Pericardium fibroblast (primary cell): ENCODE measurements around the gene PCDHGB3. TPM values are rescaled to one million over a fixed set of nuclear protein-coding genes. Genes with fewer than 3 reads are reported as not detected.

Experiments
- total RNA-seq: library from RNA; depleted of rRNA; stranded (reverse); fragments of >200 nt; gene quantifications from 2 replicates; pipeline ENCODE4 v1.2.3, GENCODE V29; 2015

PCDHGB3 gene
- 0.58 and 1.8 TPM in 2 replicates for total RNA-seq

DNA sequence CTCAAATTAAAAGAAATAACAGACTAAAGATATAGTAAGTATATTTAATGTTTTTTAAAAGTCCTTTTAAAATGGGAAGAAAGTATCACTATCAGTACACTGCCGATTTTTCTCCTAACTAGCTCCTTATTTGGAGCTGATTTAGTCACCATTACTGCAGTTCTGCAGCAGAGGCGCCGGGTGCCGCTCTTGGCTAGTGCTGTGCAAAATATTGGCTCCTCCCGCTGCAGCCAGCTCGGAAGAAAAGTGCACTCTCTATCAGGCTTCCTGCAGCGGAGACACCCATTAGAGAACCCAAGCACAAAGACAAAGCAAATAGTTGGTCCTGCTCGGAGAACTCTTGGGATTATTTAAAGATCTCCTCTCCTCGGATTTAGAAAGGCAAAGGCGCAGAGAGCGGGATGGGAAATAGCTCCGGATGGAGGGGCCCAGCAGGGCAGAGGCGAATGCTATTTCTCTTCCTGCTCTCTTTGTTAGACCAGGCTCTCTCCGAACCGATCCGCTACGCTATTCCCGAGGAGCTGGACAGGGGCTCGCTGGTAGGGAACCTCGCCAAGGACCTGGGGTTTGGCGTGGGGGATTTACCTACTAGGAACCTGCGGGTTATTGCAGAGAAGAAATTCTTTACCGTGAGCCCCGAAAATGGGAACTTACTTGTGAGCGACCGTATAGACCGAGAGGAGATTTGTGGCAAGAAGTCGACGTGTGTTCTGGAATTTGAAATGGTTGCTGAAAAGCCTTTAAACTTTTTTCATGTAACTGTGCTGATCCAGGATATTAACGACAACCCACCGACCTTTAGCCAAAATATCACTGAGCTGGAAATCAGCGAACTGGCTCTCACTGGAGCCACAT, at the start of gene PCDHGB3:
TSS of gene PCDHGB3 (plus strand) at position 249 of the 855 bp plus-strand sequence. CDS start at position 402, 153 bp downstream.

DNA sequence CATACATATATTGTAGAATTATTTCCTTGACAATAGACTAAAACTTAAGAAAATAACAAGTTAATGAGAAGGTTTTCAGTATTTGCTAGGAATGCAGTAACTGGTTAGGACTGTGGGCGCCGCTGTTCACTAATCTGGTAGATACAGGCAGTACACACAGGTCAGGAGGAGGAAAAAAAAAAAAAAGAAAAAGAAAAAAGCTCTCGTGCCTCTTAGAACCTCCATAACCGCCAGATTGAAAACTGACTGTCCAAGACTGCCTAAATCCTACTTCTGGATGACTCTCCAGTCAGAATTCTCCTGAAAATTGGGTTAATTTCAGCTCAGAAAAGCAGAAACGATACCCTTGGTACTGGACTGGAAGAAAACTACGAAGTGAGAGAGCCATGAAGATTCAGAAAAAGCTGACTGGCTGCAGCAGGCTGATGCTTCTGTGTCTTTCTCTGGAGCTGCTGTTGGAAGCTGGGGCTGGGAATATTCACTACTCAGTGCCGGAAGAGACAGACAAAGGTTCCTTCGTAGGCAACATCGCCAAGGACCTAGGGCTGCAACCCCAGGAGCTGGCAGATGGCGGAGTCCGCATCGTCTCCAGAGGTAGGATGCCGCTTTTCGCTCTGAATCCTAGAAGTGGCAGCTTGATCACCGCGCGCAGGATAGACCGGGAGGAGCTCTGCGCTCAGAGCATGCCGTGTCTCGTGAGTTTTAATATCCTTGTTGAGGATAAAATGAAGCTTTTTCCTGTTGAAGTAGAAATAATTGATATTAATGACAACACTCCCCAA, 39.6 kb upstream of the PCDHGB3 start, which contains the start of gene PCDHGA1:
TSS of gene PCDHGA1 (plus strand) at position 216 of the 782 bp plus-strand sequence.

DNA sequence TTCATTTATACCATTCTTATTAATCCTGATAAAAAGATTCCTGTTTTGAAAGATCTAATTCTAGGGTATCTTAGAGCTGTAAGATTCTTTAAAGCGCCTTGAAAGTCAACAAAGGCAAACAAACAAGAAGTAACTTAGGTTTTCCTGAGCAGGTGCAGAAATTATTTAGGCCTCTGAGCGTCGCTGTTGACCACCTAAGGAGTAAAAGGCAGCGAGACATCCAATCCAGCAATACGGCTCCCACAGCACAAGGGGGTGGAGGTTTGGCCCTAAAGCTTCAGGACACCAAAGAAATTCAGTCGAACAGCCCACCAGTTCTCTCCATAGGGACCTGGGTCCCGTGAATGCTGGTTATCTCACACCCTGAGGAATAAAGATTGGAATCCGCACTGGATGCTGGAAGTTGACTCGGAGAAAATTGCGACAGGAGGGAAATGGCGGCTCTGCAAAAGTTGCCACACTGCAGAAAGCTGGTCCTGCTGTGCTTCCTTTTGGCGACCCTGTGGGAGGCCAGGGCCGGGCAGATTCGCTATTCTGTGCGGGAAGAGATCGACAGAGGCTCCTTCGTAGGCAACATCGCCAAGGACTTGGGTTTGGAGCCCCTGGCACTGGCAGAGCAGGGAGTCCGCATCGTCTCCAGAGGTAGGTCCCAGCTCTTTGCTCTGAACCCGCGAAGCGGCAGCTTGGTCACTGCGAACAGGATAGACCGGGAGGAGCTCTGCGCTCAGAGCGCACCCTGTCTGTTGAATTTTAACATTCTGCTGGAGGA, 31.3 kb upstream of the PCDHGB3 start, which contains the start of gene PCDHGA2:
TSS of gene PCDHGA2 (plus strand) at position 223 of the 769 bp plus-strand sequence.

DNA sequence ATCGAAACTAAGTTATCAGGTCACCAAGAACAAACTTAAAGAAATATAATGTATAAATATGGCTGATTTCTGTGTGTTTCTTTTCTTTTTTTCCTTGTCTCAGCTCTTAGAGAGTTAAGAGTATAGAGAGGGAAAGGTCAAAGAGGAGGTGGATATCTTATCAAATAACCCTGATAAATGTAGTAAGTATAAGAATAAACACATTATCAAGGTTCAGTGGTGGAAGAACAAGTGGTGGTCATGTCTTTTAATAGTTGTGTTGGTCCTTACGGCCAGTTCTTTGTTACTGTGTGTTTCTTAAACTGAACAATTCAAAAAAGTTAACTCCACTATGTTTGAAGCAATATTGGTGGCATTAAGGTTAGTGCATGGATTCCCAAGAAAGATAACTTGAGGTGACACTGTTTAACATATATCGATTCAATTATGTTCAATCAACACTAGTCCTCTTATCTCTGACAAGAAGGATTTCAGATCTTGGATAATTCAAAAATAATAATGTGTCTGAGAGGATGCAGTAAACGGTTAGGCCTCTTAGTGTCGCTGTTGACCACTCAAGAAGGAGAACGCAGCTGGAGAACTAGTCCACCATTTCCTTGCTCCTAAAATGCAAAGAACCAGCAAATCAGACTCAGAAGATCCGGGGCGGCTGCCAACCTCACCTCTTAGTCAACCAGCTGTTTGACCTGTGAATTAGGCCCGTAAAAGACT, 26.6 kb upstream of the PCDHGB3 start, which contains the start of gene PCDHGA3:
TSS of gene PCDHGA3 (plus strand) at position 588 of the 711 bp plus-strand sequence. CDS start 205 bp downstream, outside the sequence.

DNA sequence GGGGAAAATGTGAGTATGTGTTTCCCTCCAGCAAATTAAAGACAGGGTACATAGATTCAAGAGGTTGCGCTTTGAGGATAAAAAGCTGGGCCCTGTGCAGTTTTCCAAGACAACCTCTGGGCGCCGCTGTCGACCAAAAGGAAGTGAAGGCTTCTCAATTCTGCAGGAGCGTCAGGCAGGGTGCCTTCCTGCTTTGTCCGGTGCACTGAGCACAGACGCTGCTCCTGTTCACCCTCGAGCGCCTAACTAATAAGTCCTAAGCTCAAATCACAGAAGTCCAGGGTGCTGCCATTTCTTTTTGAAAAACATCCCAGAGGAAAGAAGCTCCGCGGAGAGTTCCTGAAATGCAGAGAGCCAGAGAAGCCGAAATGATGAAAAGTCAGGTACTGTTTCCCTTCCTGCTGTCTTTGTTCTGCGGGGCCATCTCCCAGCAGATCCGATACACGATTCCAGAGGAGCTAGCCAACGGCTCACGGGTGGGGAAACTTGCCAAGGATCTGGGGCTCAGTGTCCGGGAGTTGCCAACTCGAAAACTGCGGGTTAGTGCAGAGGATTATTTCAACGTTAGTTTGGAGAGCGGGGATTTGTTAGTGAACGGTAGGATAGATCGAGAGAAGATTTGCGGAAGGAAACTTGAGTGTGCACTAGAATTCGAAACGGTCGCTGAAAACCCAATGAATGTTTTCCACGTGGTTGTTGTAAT, 20.0 kb upstream of the PCDHGB3 start, which contains the start of gene PCDHGB1:
TSS of gene PCDHGB1 (plus strand) at position 183 of the 703 bp plus-strand sequence. CDS start at position 345, 162 bp downstream.

DNA sequence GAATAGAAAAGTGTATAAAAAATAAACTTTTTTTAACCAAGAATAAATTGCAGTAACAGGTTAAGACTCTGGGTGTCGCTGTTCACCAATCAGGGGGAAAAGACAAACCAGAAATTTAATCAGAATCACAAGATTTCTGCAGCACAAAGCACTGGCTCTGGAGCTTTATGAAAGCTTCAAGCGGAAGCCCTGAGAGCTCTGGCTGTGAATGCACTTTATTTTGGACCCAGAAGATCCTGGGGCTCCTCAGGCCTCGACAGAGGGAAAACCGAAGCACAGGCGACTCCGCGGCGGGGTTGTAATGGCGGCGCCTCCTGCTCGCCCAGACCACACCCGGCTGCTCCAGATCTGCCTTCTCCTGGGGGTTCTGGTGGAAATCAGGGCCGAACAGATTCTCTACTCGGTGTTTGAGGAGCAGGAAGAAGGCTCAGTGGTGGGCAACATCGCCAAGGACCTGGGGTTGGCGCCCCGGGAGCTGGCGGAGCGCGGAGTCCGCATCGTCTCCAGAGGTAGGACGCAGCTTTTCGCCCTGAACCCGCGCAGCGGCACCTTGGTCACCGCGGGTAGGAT, 15.1 kb upstream of the PCDHGB3 start, which contains the start of gene PCDHGA4:
TSS of gene PCDHGA4 (plus strand) at position 122 of the 570 bp plus-strand sequence. CDS start at position 209, 87 bp downstream.

DNA sequence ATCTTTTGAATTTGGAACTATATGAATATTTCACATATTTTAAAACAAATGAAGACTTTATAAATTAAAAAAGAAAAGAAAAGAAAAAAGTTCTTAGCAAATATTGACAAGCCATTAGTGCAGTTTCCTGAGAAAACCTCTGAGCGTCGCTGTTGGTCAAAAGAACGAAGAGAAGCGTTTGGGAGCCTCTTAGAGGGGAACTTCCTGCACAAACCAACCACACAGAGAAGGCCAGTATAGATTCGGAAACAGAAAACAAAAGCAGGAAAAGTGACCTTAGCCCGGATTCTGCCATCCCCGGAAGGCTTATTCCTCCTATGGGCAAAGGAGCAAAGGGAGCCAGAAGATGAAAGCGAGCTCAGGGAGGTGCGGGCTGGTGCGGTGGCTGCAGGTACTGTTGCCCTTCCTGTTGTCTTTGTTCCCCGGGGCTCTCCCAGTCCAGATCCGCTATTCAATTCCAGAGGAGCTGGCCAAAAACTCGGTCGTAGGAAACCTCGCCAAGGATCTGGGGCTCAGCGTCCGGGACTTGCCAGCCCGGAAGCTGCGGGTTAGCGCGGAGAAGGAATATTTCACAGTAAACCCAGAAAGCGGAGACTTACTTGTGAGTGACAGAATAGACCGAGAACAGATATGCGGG, 10.1 kb upstream of the PCDHGB3 start, which contains the start of gene PCDHGB2:
TSS of gene PCDHGB2 (plus strand) at position 205 of the 637 bp plus-strand sequence. CDS start at position 347, 142 bp downstream.

DNA sequence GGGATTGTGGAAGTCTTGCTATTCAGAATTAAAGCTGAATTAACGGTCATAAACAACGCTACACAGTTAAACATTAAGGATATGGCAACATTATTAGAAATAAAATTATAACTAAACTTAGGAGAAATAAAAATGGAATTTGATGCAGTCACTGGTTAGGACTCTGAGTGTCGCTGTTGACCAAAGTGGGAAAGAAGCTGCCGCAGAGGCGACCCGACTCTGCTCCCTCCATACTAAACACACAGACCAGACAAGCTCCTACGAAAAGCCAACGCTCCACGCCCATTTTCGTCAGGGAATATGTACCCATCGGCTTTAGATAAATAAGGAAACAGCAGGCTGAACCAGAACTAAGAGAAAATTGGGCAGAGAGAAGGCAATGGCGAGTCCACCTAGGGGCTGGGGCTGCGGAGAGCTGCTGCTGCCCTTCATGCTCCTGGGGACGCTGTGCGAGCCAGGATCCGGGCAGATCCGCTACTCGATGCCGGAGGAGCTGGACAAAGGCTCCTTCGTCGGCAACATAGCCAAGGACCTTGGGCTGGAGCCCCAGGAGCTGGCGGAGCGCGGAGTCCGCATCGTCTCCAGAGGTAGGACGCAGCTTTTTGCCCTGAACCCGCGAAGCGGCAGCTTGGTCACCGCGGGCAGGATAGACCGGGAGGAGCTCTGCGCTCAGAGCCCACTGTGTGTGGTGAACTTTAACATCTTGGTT, 5.9 kb upstream of the PCDHGB3 start, which contains the start of gene PCDHGA5:
TSS of gene PCDHGA5 (plus strand) at position 211 of the 709 bp plus-strand sequence. CDS start at position 380, 169 bp downstream.

DNA sequence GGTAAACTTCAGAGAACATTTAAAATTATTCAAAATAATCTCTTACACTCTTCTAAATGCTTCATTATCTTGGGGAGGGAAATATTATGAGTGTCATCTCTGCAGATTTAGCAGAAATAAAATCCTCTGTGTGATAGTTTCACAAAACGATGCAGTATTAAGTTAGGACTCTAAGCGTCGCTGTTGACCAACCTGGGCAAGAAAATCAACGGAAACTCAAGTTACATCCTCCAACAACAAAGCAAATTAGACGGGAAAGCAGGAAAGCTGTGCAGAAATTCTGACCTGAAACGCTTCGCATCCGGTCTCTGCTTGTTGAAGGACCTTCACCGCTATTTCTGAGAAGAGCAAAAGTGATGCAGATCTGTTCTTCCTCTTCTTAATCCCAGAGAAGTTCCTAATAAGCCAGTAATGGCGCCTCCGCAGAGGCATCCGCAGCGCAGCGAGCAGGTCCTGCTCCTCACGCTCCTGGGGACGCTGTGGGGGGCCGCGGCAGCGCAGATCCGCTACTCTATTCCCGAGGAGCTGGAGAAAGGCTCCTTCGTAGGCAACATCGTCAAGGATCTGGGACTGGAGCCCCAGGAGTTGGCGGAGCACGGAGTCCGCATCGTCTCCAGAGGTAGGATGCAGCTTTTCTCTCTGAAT, 3.8 kb downstream of the PCDHGB3 start, which contains the start of gene PCDHGA6:
TSS of gene PCDHGA6 (plus strand) at position 219 of the 645 bp plus-strand sequence. CDS start at position 412, 193 bp downstream.

DNA sequence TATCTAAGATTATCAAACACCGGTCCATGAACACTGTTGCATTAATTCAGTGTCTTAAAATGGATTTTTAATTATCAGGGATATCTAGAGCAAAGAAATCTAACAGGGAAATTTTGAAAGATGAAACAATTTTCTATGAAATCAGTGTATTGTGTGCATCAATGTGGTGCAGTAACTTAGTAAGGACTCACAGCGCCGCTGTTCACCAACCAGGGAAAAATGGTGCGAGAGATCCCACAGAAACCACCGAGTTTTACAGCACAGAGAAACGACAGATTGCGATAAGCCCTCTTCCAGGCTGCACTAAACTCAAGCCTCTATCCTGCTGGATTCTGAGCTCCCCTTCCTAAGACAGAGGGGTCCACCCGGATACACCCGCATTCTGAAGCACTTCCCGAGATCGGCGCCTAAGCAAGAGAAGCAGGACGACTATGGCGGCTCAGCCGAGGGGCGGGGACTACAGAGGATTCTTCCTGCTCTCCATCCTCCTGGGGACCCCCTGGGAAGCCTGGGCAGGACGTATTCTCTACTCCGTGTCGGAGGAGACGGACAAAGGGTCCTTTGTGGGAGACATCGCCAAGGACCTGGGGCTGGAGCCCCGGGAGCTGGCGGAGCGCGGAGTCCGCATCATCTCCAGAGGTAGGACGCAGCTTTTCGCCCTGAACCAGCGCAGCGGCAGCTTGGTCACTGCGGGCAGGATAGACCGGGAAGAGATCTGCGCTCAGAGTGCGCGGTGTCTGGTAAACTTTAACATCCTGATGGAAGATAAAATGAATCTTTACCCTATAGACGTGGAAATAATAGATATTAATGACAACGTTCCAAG, 12.6 kb downstream of the PCDHGB3 start, which contains the start of gene PCDHGA7:
TSS of gene PCDHGA7 (plus strand) at position 274 of the 826 bp plus-strand sequence. CDS start at position 432, 158 bp downstream.

DNA sequence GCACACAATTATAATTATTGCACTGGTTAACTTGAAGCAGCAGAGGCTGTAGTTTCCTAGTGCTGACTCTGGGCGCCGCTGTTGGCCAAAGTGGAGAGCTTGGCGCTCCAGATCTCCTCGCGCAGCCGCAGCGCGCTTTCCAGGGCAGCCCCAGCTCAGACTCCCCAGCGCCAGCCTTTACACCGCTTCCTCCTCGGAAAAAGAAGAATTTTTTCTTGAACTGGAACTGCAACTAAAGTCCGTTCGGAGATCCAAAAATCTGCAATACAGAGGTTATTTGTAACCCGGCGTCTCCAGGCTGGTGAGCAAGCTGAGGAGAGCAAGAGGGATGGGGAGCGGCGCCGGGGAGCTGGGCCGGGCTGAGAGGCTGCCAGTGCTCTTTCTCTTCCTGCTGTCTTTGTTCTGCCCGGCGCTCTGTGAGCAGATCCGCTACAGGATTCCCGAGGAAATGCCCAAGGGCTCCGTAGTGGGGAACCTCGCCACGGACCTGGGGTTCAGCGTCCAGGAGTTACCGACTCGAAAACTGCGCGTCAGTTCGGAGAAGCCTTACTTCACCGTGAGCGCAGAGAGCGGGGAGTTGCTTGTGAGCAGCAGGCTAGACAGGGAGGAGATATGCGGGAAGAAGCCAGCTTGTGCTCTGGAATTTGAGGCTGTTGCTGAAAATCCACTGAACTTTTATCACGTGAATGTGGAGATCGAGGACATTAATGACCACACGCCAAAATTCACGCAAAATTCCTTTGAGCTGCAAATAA, 17.7 kb downstream of the PCDHGB3 start, which contains the start of gene PCDHGB4:
TSS of gene PCDHGB4 (plus strand) at position 142 of the 755 bp plus-strand sequence. CDS start at position 329, 187 bp downstream.

DNA sequence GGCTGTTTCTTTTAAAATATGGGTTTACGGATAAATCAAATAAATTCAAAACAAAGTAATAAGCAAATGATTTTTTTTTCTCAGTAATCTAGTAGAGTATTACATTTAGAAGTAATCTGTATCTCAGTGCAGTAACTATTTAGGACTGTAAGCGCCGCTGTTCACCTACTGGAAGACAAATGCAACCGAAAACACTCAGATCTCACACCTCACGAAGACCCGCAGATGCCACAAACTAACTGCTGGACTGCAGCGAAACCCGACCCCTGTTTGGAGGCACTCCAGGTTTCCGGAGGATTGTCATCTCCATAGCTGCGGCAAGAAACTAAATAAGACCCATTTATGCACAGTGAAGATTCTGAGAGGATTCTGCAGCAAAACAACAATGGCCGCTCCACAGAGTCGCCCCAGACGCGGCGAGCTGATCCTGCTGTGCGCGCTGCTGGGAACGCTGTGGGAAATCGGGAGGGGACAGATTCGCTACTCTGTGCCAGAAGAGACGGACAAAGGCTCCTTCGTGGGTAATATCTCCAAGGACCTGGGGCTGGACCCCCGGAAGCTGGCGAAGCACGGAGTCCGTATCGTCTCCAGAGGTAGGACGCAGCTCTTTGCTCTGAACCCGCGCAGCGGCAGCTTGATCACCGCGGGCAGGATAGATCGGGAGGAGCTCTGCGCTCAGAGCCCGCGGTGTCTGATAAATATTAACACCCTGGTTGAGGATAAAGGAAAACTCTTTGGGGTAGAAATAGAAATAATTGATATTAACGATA, 22.6 kb downstream of the PCDHGB3 start, which contains the start of gene PCDHGA8:
TSS of gene PCDHGA8 (plus strand) at position 205 of the 770 bp plus-strand sequence. CDS start at position 386, 181 bp downstream.

DNA sequence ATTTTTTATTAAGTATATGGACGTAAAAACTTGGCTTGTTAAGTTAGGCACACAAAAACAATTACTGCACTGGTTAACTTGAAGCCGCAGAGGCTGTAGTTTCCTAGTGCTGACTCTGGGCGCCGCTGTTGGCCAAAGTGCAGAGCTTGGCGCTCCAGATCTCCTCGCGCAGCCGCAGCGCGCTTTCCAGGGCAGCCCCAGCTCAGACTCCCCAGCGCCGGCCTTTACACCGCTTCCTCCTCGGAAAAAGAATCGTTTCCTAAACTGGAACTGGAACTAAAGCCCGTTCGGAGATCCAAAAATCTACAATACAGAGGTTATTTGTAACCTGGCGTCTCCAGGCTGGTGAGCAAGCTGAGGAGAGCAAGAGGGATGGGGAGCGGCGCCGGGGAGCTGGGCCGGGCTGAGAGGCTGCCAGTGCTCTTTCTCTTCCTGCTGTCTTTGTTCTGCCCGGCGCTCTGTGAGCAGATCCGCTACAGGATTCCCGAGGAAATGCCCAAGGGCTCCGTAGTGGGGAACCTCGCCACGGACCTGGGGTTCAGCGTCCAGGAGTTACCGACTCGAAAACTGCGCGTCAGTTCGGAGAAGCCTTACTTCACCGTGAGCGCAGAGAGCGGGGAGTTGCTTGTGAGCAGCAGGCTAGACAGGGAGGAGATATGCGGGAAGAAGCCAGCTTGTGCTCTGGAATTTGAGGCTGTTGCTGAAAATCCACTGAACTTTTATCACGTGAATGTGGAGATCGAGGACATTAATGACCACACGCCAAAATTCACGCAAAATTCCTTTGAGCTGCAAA, 27.9 kb downstream of the PCDHGB3 start, which contains the start of gene PCDHGB5:
TSS of gene PCDHGB5 (plus strand) at position 192 of the 796 bp plus-strand sequence. CDS start at position 373, 181 bp downstream.

DNA sequence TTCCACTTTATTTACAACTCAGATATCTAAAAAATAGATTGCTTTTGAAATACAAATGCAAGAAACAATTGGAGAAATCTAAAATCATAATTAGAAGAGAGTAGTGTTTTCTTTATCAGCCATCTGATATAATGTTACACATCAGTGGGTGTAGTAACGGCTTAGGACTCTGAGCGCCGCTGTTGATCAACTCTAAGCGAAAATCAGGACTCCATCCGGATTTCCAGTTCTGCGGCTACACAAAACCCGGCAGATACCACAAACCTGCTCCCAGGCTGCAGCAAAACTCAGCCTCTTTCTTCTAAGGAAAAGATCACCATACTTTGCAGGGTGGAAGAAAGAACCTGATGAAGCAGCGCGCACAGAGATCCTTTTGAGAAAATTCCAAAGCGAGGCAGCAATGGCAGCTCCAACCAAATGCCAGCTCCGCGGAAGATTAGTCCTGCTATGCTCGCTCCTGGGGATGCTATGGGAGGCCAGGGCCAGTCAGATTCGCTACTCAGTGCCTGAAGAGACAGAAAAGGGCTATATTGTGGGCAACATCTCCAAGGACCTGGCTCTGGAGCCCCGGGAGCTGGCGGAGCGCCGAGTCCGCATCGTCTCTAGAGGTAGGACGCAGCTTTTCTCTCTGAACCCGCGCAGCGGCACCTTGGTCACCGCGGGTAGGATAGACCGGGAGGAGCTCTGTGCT, 32.7 kb downstream of the PCDHGB3 start, which contains the start of gene PCDHGA9:
TSS of gene PCDHGA9 (plus strand) at position 226 of the 691 bp plus-strand sequence. CDS start at position 401, 175 bp downstream.

